Smooth muscle cell (in vitro differentiated cells): ENCODE measurements around the gene CPSF4L. TPM values are rescaled to one million over a fixed set of nuclear protein-coding genes. Genes with fewer than 3 reads are reported as not detected.
A peak's percentile ranks its signal among the peaks of the same experiment; 100 is the strongest.

Experiments
- DNase-seq: peaks from one replicate; lab custom pipeline; 2025; ENCODE audit not compliant: unreplicated experiment; lab: John Stamatoyannopoulos, UW
- H2AFZ ChIP-seq: fragments of 200-600 bp; sonication (generic); 2 replicates; pipeline ENCODE4 v1.6.0; 2016; ENCODE audit warnings: antibody characterized with exemption, low read depth, mild to moderate bottlenecking
- H3F3A ChIP-seq: fragments of 200-600 bp; sonication (generic); 2 replicates; pipeline ENCODE4 v1.6.0; 2017; ENCODE audit warnings: antibody characterized with exemption, low read depth
- H3K27ac ChIP-seq: fragments of 200-600 bp; sonication (generic); 2 replicates; pipeline ENCODE4 v1.5.1; 2016; ENCODE audit warnings: low read depth, mild to moderate bottlenecking
- H3K27me3 ChIP-seq: fragments of 200-600 bp; sonication (generic); 2 replicates; pipeline ENCODE4 v1.6.1; 2016; ENCODE audit warnings: low read depth, mild to moderate bottlenecking
- H3K36me3 ChIP-seq: fragments of 200-600 bp; sonication (generic); 2 replicates; pipeline ENCODE4 v1.5.1; 2016; ENCODE audit warnings: low read depth
- H3K4me1 ChIP-seq: fragments of 200-600 bp; sonication (generic); 2 replicates; pipeline ENCODE4 v1.5.1; 2016; ENCODE audit warnings: low read depth
- H3K4me2 ChIP-seq: fragments of 200-600 bp; sonication (generic); 2 replicates; pipeline ENCODE4 v1.6.0; 2016; ENCODE audit warnings: mild to moderate bottlenecking
- H3K4me3 ChIP-seq: fragments of 200-600 bp; sonication (generic); 2 replicates; pipeline ENCODE4 v1.5.1; 2016; ENCODE audit warnings: mild to moderate bottlenecking
- H3K79me2 ChIP-seq: fragments of 200-600 bp; sonication (generic); 2 replicates; pipeline ENCODE4 v1.6.0; 2016; ENCODE audit warnings: low read depth, mild to moderate bottlenecking
- H3K9ac ChIP-seq: fragments of 200-600 bp; sonication (generic); 2 replicates; pipeline ENCODE4 v1.6.0; 2016; ENCODE audit warnings: low read depth
- H3K9me3 ChIP-seq: fragments of 200-600 bp; sonication (generic); replicated peaks from 2 replicates; pipeline ENCODE4 v1.5.1; 2016; ENCODE audit warnings: low read depth
- H4K20me1 ChIP-seq: fragments of 200-600 bp; sonication (generic); 2 replicates; pipeline ENCODE4 v1.6.0; 2016; ENCODE audit warnings: low read depth
- WGBS: methylation state at CpG from one replicate; pipeline ENCODE4 v1.1.7; 2016; ENCODE audit warnings: low lambda C conversion rate; 5-methylcytosine and 5-hydroxymethylcytosine counted together
- polyA plus RNA-seq: library from polyadenylated mRNA; unstranded; fragments of >200 nt; fragmentation: Nextera tagmentation; extraction: Ambion mirVana; gene quantifications from 2 replicates; pipeline ENCODE4 v1.2.1, GENCODE V29; 2016
- total RNA-seq: library from RNA; depleted of rRNA; stranded (reverse); fragments of >200 nt; gene quantifications from 2 replicates; pipeline ENCODE4 v1.2.3, GENCODE V29; 2014
- TF ChIP-seq, protein P1 (sequence below): fragments of 200-600 bp; sonication (generic); IDR thresholded peaks from 2 replicates; pipeline ENCODE4 v1.5.1; 2017; ENCODE audit warnings: borderline replicate concordance, mild to moderate bottlenecking, antibody characterized with exemption; ENCODE audit not compliant: insufficient read depth, poor library complexity, severe bottlenecking

The CPSF4L gene
- total and polyA plus RNA-seq, 2 experiments from 2014 or later = not detected

DNA sequence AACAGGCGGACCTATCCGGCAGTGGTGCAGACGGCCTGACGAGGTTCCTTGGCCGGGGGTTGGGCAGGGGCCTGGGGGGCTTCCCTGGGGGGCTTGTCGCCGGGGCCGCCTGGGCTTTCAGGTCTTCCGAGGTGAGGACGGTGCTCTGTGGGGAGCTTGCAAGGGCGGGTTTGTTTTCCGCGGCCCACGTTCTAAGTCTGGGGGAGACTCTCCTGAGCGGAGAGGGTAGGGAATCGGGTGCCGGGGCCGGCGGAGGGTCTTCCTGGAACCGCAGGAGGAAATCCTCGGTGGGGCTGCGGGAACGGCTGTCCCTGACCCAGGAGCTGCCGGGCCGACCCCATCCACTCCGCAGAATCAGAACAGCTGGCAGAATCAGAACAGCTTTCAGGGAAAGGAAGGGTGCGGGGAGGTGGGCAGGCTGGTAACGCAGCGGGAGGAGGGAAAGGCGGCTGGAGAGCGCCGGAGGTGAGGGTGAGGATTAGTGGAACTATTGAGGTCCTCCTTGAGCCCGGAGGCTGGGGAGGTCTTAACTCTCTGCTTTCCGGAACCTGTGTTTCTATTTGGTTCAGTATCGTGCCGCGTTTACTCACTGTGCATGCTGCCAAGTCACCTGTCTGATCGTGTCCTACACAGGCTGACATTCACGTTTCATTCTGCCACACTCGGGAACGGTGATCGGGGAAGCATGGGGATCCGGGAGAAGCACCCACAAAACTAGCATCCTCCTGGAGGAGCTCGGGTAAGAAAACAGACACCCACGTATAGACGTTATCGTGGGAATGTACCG is 28.9 kb downstream of the CPSF4L start:
- Histone ChIP-seq H3K9me3 (no peaks in the 10 kb centered on the region), H3K27ac (peak overlapping the region; percentile 77), H3K4me2 (peak overlapping the region; percentile 98), H3K36me3 (peaks cover 4% of the 10 kb centered on the region), H4K20me1 (peaks cover 43% of the 10 kb centered on the region), H3K4me3 (peak overlapping the region; percentile 93), H2AFZ (peak overlapping the region; percentile 98), H3F3A (peaks cover 9% of the 10 kb centered on the region), H3K4me1 (peaks cover 19% of the 10 kb centered on the region), H3K27me3 (no peaks in the 10 kb centered on the region), H3K79me2 (peaks cover 62% of the 10 kb centered on the region), H3K9ac (peak overlapping the region; percentile 93)
- no peak for DNase-seq
- 3% methylated on average over 47 of the region's 48 CpGs for WGBS
- TF ChIP-seq, protein P1, sequence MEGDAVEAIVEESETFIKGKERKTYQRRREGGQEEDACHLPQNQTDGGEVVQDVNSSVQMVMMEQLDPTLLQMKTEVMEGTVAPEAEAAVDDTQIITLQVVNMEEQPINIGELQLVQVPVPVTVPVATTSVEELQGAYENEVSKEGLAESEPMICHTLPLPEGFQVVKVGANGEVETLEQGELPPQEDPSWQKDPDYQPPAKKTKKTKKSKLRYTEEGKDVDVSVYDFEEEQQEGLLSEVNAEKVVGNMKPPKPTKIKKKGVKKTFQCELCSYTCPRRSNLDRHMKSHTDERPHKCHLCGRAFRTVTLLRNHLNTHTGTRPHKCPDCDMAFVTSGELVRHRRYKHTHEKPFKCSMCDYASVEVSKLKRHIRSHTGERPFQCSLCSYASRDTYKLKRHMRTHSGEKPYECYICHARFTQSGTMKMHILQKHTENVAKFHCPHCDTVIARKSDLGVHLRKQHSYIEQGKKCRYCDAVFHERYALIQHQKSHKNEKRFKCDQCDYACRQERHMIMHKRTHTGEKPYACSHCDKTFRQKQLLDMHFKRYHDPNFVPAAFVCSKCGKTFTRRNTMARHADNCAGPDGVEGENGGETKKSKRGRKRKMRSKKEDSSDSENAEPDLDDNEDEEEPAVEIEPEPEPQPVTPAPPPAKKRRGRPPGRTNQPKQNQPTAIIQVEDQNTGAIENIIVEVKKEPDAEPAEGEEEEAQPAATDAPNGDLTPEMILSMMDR = no peak

DNA sequence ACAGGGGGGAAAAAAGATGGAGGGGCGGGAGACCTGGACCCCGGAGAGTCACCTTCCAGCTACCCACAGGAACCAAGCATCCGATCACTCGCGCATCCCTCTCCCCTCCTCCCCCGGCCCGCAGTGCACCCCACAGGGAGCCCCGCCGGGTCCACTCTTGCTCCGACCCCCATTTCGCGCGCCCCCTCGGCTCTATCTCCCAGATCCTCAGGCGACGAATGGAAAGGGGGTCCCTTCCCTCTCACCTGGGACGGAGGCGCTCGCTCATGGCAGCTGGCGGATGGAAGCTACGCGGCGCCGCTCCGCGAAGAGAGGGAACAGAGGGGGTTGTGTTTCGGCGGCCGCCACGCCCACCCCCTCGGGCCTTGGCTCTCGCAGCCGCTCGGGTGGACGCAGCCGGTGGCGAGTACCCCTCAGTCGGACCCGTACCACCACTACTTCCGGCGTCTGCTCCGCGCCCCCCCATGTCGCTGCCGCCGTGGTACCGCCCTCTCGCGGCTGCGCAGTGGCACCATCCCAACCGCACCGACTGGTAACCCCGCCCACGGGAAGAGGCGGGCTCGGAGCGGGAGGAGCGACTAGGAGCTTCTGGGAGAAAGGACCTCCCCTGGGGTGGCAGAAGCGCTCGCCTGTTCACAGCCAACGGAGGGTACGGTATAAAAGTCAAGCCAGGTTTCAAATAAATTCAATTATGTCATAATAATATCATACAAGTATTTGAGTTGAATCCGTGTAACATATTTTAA is 29.7 kb downstream of the CPSF4L start:
- DNase-seq = peak; percentile 79
- H2AFZ ChIP-seq = peak overlapping the region; percentile 98
- H3K9ac ChIP-seq = peak overlapping the region; percentile 93
- no peaks in the 10 kb centered on the region for H3K9me3 ChIP-seq
- H3F3A ChIP-seq = peaks cover 9% of the 10 kb centered on the region
- H3K4me2 ChIP-seq = peak overlapping the region; percentile 98
- peaks cover 25% of the 10 kb centered on the region for H3K4me1 ChIP-seq
- no peaks in the 10 kb centered on the region for H3K27me3 ChIP-seq
- WGBS = 1% methylated on average over 56 of the region's 63 CpGs
- H4K20me1 ChIP-seq = peaks cover 43% of the 10 kb centered on the region
- H3K27ac ChIP-seq = peak overlapping the region; percentile 77
- peaks cover 4% of the 10 kb centered on the region for H3K36me3 ChIP-seq
- TF ChIP-seq, protein P1 = no peak
- H3K4me3 ChIP-seq = peak overlapping the region; percentile 93
- H3K79me2 ChIP-seq = peaks cover 69% of the 10 kb centered on the region

DNA sequence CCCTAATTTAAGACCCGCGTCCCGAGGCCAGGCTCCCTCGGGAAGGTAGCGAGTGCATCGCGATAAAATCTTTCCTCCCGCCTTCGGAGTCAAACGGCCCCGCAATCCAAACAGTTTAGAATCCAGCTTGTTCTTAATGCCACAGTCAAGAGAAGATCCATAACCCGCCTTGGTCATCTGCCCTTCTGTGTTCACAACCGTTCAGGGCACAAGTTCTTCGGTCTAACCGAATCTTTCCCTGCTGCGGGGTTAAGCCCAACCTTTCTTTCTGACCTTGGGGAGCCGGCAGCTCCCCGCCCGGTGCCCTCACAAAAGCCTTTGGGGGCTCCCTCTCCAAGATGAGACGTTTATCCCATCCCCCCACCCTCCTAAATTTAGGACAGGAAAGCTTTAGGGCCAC is 30.3 kb downstream of the CPSF4L start:
- peaks cover 71% of the 10 kb centered on the region for H3K79me2 ChIP-seq
- no peaks in the 10 kb centered on the region for H3K9me3 ChIP-seq
- H3K4me3 ChIP-seq = peak overlapping the region; percentile 93
- TF ChIP-seq, protein P1 = no peak
- peaks cover 47% of the 10 kb centered on the region for H4K20me1 ChIP-seq
- peak overlapping the region; percentile 98 for H2AFZ ChIP-seq
- H3K9ac ChIP-seq = peak overlapping the region; percentile 93
- H3K36me3 ChIP-seq = peaks cover 4% of the 10 kb centered on the region
- H3K27me3 ChIP-seq = no peaks in the 10 kb centered on the region
- H3K27ac ChIP-seq = no peak overlapping the region
- H3K4me1 ChIP-seq = peaks cover 30% of the 10 kb centered on the region
- under 1% methylated on average over 20 of the region's 20 CpGs for WGBS
- DNase-seq = no peak
- H3F3A ChIP-seq = peaks cover 9% of the 10 kb centered on the region
- H3K4me2 ChIP-seq = peak overlapping the region; percentile 98
